Aorta (tissue), 5 donors: Measurements from ENCODE around the gene IGSF9B. TPM values are rescaled to one million over a fixed set of nuclear protein-coding genes. Genes with fewer than 3 reads are reported as not detected.

Source experiments
- ATAC-seq: fragments of 200-7000 bp; cut with Tn5 transposase; one replicate; pipeline ENCODE4 v1.9.1; 2022; ENCODE audit warnings: moderate library complexity; ENCODE audit not compliant: low FRiP score
- DNase-seq, 2 donors: peaks; one replicate each; pipeline ENCODE4 v3.0.0-alpha.2; 2020
- H3K27ac ChIP-seq, 2 donors: one replicate each; pipeline ENCODE4 v1.5.1; 2013; ENCODE audit warnings: low read length in 2 of 2, mild to moderate bottlenecking in 2 of 2, moderate library complexity in 2 of 2, control low read depth in 1 of 2, inconsistent platforms in 1 of 2, low read depth in 1 of 2
- H3K27me3 ChIP-seq, 2 donors: one replicate each; pipeline ENCODE4 v1.6.1; 2013; ENCODE audit warnings: control low read depth in 1 of 2, low read length in 1 of 2, mild to moderate bottlenecking in 1 of 2, moderate library complexity in 1 of 2; ENCODE audit not compliant: insufficient read depth in 2 of 2, control insufficient read depth in 1 of 2
- H3K36me3 ChIP-seq, 2 donors: one replicate each; pipeline ENCODE4 v1.6.1; 2013; ENCODE audit warnings: control low read depth in 1 of 2, low read length in 1 of 2, mild to moderate bottlenecking in 1 of 2; ENCODE audit not compliant: insufficient read depth in 2 of 2, control insufficient read depth in 1 of 2
- H3K4me1 ChIP-seq, 2 donors: one replicate each; pipeline ENCODE4 v1.6.1; 2013; ENCODE audit warnings: low read length in 2 of 2, control low read depth in 1 of 2, mild to moderate bottlenecking in 1 of 2, moderate library complexity in 1 of 2; ENCODE audit not compliant: insufficient read depth in 2 of 2, control insufficient read depth in 1 of 2
- H3K4me3 ChIP-seq, 2 donors: one replicate each; pipeline ENCODE4 v1.5.1; 2013; ENCODE audit warnings: low read length in 2 of 2, control low read depth in 1 of 2, mild to moderate bottlenecking in 1 of 2
- H3K9me3 ChIP-seq: one replicate; pipeline ENCODE4 v1.6.1; 2013; ENCODE audit warnings: mild to moderate bottlenecking, low read length; ENCODE audit not compliant: control insufficient read depth
- WGBS, 2 donors: extraction: QIAGEN DNeasy Blood & Tissue Kit; methylation state at CpG; one replicate each; pipeline ENCODE4 v1.1.7; 2013; 5-methylcytosine and 5-hydroxymethylcytosine counted together
- intact Hi-C, 2 donors: fragments of 100-400 bp; cut with DNase I; formaldehyde crosslinking; loops; one replicate each; pipeline versions ENCODE4 v1.14.2 to v1.15.0; 2022
- polyA plus RNA-seq, 2 donors: library from polyadenylated mRNA; stranded (reverse); fragments of 200-250 nt; gene quantifications; one replicate each; pipeline ENCODE4 v1.2.3, GENCODE V29; 2013
- total RNA-seq, 2 donors: library from RNA; stranded (reverse); fragmentation: NEBNext Ultra II Directional; extraction: Animal tissue kit (Norgen Biotek cat#: 25700); gene quantifications; one replicate each; pipeline ENCODE4 v1.2.1, GENCODE V29; 2021
- donor health status: healthy with polysubstance abuse.
- donor health status: Bipolar disorder and iron deficiency.
- donor health status: DM: no; HTN: no; CAD: no.
- donor health status: DM: no; HTN: no; CAD: no.
- donor health status: DM: yes; HTN: yes; CAD: no.

The IGSF9B gene
- total and polyA plus RNA-seq, 4 donors = 6.5 to 93.9 (median 44.7) TPM

- peaks cover 10% of the 10 kb centered on the region for H3K9me3 ChIP-seq
- DNase-seq (no peak), ATAC-seq (no peak)
- H3K27me3 ChIP-seq = no peaks in the 10 kb centered on the region
- no peak overlapping the region for H3K27ac ChIP-seq
- H3K4me1 ChIP-seq = no peaks in the 10 kb centered on the region
- H3K4me3 ChIP-seq = no peak overlapping the region
- WGBS, 2 donors = 57 to 70% methylated on average over 5 of the region's 5 CpGs
- intact Hi-C loops = no loop called here
- H3K36me3 ChIP-seq = no peaks in the 10 kb centered on the region
These were observed 67.6 kb downstream of the IGSF9B start for GRCh38 chr11:133889188-133889587.

GRCh38 chr11:133887692-133888332 is 69.0 kb downstream of the IGSF9B start:
- H3K4me1 ChIP-seq = no peaks in the 10 kb centered on the region
- H3K27ac ChIP-seq = no peak overlapping the region
- 56 to 58% methylated on average over 5 of the region's 5 CpGs for WGBS, 2 donors
- no peaks in the 10 kb centered on the region for H3K36me3 ChIP-seq
- ATAC-seq (no peak), DNase-seq (no peak)
- H3K4me3 ChIP-seq = no peak overlapping the region
- intact Hi-C loops = no loop called here
- no peaks in the 10 kb centered on the region for H3K27me3 ChIP-seq
- peaks cover 10% of the 10 kb centered on the region for H3K9me3 ChIP-seq

- intact Hi-C loops = no loop called here
These were observed 70.7 kb downstream of the IGSF9B start for GRCh38 chr11:133886029-133886428.

GRCh38 chr11:133872160-133872559 is 84.6 kb downstream of the IGSF9B start:
- WGBS, 2 donors = 37 to 79% methylated on average over 1 of the region's 1 CpG
- Histone ChIP-seq H3K4me3 (no peak overlapping the region), H3K36me3 (no peaks in the 10 kb centered on the region), H3K9me3 (no peaks in the 10 kb centered on the region), H3K27me3 (no peaks in the 10 kb centered on the region), H3K4me1 (no peaks in the 10 kb centered on the region), H3K27ac (no peak overlapping the region)
- DNase-seq = no peak
- no peak for ATAC-seq
- intact Hi-C loops = no loop called here

More at GRCh38 chr11:133886029-133886428, 70.7 kb downstream of the IGSF9B start:
- ATAC-seq (no peak), DNase-seq (no peak)
- WGBS, 2 donors = 79 to 81% methylated on average over 3 of the region's 3 CpGs
- Histone ChIP-seq H3K4me3 (no peak overlapping the region), H3K9me3 (peaks cover 10% of the 10 kb centered on the region), H3K36me3 (no peaks in the 10 kb centered on the region), H3K4me1 (no peaks in the 10 kb centered on the region), H3K27me3 (no peaks in the 10 kb centered on the region), H3K27ac (no peak overlapping the region)

GRCh38 chr11:133867456-133867855 is 89.3 kb downstream of the IGSF9B start:
- intact Hi-C loops = no loop called here
- no peak overlapping the region for H3K27ac ChIP-seq
- no peaks in the 10 kb centered on the region for H3K4me1 ChIP-seq
- DNase-seq (no peak), ATAC-seq (no peak)
- no peak overlapping the region for H3K4me3 ChIP-seq
- no peaks in the 10 kb centered on the region for H3K27me3 ChIP-seq
- H3K9me3 ChIP-seq = no peaks in the 10 kb centered on the region
- H3K36me3 ChIP-seq = no peaks in the 10 kb centered on the region

- no peak overlapping the region for H3K27ac ChIP-seq
- no peaks in the 10 kb centered on the region for H3K9me3 ChIP-seq
- no peaks in the 10 kb centered on the region for H3K4me1 ChIP-seq
- no peaks in the 10 kb centered on the region for H3K27me3 ChIP-seq
- H3K36me3 ChIP-seq = no peaks in the 10 kb centered on the region
- intact Hi-C loops = no loop called here
- ATAC-seq (no peak), DNase-seq (no peak)
- 91 to 94% methylated on average over 11 of the region's 11 CpGs for WGBS, 2 donors
- H3K4me3 ChIP-seq = no peak overlapping the region
These were observed 91.3 kb downstream of the IGSF9B start for GRCh38 chr11:133865466-133865865.

GRCh38 chr11:133864756-133865155 is 92.0 kb downstream of the IGSF9B start:
- H3K27me3 ChIP-seq = no peaks in the 10 kb centered on the region
- no peaks in the 10 kb centered on the region for H3K4me1 ChIP-seq
- no peak for ATAC-seq
- H3K9me3 ChIP-seq = no peaks in the 10 kb centered on the region
- intact Hi-C loops = no loop called here
- H3K27ac ChIP-seq = no peak overlapping the region
- DNase-seq = peak in 1 of 2 donors; percentile 45
- 95% methylated on average over 26 of the region's 26 CpGs for WGBS, 2 donors
- no peak overlapping the region for H3K4me3 ChIP-seq
- no peaks in the 10 kb centered on the region for H3K36me3 ChIP-seq

- DNase-seq (no peak), ATAC-seq (no peak)
- no peaks in the 10 kb centered on the region for H3K27me3 ChIP-seq
- WGBS, 2 donors = 53 to 60% methylated on average over 6 of the region's 6 CpGs
- H3K4me1 ChIP-seq = no peaks in the 10 kb centered on the region
- intact Hi-C loops = no loop called here
- H3K36me3 ChIP-seq = no peaks in the 10 kb centered on the region
- no peaks in the 10 kb centered on the region for H3K9me3 ChIP-seq
- H3K27ac ChIP-seq = no peak overlapping the region
- no peak overlapping the region for H3K4me3 ChIP-seq
These were observed 96.6 kb downstream of the IGSF9B start for GRCh38 chr11:133860151-133860550.
